ENCODE data around the gene KCNE1.
A peak's percentile ranks its signal among the peaks of the same experiment; 100 is the strongest.

The KCNE1 gene

DNA sequence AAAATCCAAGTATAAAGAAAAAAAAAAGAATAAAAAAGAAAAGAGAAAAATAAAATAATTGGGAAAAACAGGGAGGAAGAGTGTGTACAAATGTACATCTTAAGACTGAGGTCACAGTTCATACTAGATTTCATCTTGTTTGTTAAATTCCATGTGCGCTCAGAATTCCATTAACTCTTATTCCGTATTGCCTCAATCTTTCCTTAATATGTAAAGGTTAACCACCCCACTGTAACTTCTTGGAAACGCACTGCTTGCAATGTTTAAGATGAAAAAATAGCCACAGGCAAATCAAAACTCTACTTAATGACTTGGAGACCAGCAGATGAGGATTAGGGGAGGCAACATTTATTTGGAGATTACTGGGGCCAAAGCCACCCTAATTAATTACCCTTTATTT, 23.9 kb upstream of the KCNE1 start:
- no peak for DNase-seq (ENCODE audit: low read depth)
- TF ChIP-seq, protein P1, sequence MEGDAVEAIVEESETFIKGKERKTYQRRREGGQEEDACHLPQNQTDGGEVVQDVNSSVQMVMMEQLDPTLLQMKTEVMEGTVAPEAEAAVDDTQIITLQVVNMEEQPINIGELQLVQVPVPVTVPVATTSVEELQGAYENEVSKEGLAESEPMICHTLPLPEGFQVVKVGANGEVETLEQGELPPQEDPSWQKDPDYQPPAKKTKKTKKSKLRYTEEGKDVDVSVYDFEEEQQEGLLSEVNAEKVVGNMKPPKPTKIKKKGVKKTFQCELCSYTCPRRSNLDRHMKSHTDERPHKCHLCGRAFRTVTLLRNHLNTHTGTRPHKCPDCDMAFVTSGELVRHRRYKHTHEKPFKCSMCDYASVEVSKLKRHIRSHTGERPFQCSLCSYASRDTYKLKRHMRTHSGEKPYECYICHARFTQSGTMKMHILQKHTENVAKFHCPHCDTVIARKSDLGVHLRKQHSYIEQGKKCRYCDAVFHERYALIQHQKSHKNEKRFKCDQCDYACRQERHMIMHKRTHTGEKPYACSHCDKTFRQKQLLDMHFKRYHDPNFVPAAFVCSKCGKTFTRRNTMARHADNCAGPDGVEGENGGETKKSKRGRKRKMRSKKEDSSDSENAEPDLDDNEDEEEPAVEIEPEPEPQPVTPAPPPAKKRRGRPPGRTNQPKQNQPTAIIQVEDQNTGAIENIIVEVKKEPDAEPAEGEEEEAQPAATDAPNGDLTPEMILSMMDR (IDR thresholded peaks at IDR 0.05; ENCODE audit: low read length, missing control alignments), result no peak
- H3K4me3 ChIP-seq (replicated peaks; ENCODE audit: low read depth, low read length), result no peak overlapping the region

DNA sequence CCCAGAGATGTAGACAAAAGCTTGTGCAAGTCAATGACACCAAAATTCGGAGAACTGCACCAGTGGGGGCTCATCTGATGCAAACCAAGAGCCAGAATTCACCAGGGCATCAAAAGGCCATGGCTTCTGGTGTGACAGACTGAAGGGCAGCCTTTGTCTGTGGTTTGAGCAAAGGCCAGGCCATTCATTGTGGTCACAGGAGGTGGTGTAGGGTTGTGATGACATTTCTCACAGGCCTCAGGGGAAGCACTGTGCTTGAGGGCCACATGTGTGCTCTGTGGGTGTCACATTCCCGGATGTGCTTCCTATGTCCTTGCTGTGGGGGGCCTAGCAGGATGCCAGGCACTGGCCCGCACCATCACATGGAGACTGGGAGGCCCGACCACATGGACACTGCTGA, 22.5 kb upstream of the KCNE1 start:
- no peak for DNase-seq (ENCODE audit: low read depth)
- H3K4me3 ChIP-seq (replicated peaks; ENCODE audit: low read depth, low read length), result no peak overlapping the region
- TF ChIP-seq, protein P1 (IDR thresholded peaks at IDR 0.05; ENCODE audit: low read length, missing control alignments), result no peak

DNA sequence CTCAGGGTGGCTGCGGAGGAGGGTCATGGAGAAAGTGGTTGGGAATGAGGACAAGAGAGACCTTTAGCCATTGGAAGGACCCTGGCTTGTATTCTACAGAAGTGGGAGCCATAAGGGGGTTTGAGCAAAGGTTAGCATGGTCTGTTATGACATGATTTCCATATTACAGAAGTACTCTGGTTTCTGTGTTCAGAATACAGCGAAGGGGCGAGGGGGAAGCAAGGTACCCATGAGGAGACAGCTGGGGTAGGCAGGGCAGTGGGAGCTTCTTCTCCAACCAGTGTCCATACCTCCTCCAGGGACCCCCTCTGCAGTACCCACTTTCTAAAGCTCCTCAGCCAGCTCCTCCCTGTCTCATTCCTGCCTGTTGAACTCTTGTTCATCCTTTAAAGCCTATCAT, 21.9 kb upstream of the KCNE1 start:
- H3K4me3 ChIP-seq (replicated peaks; ENCODE audit: low read depth, low read length), result no peak overlapping the region
- TF ChIP-seq, protein P1 (IDR thresholded peaks at IDR 0.05; ENCODE audit: low read length, missing control alignments), result no peak
- no peak for DNase-seq (ENCODE audit: low read depth)

DNA sequence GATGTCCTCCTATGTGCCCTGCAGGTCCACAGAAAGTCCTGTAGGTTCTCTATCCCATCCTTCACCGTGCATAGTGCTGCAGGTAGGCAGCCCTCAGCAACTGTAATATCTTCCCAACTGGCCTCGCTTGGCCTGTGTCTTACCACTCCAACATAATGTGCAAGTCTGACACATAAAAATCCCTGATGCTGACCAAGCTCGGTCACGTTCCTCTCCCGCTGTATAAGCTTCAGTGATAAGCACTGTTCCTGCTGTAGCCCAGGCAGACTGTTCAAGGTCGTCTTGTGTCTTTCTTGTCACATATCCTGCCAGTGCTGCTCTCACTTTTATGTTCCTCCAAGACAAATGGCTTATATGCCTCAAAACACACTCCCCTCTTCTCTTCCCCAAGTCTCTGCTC, 19.4 kb upstream of the KCNE1 start:
- no peak for DNase-seq (ENCODE audit: low read depth)
- TF ChIP-seq, protein P1 (IDR thresholded peaks at IDR 0.05; ENCODE audit: low read length, missing control alignments), result no peak
- H3K4me3 ChIP-seq (replicated peaks; ENCODE audit: low read depth, low read length), result no peak overlapping the region

DNA sequence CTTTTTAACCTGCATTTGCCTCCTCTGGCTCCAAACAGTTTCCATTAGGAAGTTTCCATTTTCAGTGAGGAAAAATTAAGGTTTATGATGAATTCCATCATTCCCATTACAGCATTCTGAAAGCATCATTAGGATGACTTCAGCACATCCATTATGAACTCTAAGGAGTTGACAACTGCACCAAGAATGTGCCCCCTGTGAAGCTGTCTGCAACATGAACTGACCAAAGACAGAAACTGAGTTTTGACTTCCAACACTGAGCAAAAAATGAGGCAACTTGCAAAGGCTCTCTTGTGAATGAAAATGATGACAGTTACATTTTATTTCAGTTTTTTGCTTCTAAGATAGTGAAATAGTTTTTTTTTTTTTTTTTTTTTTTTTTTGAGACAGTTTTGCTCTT, 18.3 kb upstream of the KCNE1 start:
- TF ChIP-seq, protein P1 (IDR thresholded peaks at IDR 0.05; ENCODE audit: low read length, missing control alignments), result no peak
- no peak overlapping the region for H3K4me3 ChIP-seq (replicated peaks; ENCODE audit: low read depth, low read length)
- DNase-seq (ENCODE audit: low read depth), result peak; percentile 49

DNA sequence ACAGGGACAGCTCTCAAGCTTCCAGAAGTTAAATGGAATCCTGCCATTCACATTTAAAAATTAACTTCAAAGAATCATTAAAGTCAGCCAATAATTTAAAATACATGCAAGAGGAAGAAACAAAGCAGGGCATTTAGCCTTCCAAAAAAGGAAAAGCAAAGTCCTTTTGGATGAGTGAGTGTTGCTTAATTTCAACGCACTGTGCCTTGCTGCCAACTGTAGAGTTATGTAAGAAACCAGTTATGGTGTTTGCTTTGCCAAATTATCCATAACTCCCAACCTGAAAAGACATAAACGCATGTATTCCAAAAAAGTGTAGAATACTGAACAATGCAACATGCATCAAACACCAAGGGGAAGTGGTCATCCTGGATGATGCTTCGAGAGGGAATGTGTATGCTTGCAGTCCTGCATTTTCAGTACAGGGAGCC, 16.1 kb upstream of the KCNE1 start:
- TF ChIP-seq, protein P1 (IDR thresholded peaks at IDR 0.05; ENCODE audit: low read length, missing control alignments), result no peak
- peak; percentile 56 for DNase-seq (ENCODE audit: low read depth)
- H3K4me3 ChIP-seq (replicated peaks; ENCODE audit: low read depth, low read length), result no peak overlapping the region

DNA sequence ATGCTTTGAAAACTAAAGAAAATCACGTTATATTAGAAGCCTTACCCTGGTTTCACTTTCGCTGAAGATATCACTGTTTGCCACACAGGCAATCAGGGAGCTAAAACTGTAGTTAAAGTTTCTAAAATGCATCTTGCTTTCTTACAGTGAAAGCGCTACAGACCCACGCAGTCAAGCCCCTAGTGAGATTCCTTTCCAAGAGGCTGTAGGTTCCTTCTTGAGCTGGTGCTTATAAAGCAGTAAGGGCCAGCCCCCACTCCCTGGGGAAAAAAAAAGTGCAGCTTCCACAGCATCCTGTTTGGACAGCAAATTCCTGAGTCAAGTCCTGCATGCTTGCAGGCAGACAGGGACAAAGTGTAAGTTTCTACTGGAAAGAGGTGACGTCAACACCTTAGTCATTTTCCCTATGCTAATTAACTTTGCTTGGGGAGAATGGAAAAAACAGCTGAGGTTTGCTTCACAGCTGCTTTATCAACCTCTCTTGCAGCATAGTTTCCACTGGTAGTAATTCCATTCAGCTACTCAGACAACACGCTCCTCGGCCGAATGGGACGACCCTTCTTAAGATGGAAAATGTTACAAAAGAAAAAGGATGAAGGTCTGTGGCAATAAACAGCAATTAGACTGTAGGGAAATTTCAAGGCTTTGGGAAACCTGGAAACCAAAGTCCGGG, 14.7 kb upstream of the KCNE1 start:
- TF ChIP-seq, protein P1 (IDR thresholded peaks at IDR 0.05; ENCODE audit: low read length, missing control alignments), result no peak
- H3K4me3 ChIP-seq (replicated peaks; ENCODE audit: low read depth, low read length), result peak overlapping the region; percentile 65
- peak; percentile 100 for DNase-seq (ENCODE audit: low read depth)
